Erythroblast (primary cell): ENCODE data around the gene A4GNT.

Experiments used
- GATA1 ChIP-seq: IDR thresholded peaks from 2 replicates; pipeline ENCODE4 v1.6.1; 2011; ENCODE audit warnings: low read depth, mild to moderate bottlenecking, control low read depth, low read length, moderate library complexity
- POLR2A ChIP-seq: IDR thresholded peaks from 2 replicates; pipeline ENCODE4 v1.6.1; 2011; ENCODE audit warnings: mild to moderate bottlenecking, low read length

GRCh38 chr3:138084196-138084595 lies 48.0 kb downstream of the A4GNT start:
- no peak for TF ChIP-seq POLR2A
- no peak for TF ChIP-seq GATA1
